ENCODE measurements around the gene WNK1.
A peak's percentile ranks its signal among the peaks of the same experiment; 100 is the strongest.

The WNK1 gene

GRCh38 chr12:749751-750270 is 2.6 kb upstream of the WNK1 start:
- H3K79me2 ChIP-seq (ENCODE audit: control insufficient read depth, insufficient read depth, low read length, unreplicated experiment): peaks cover 20% of the 10 kb centered on the region
- H3K4me1 ChIP-seq (ENCODE audit: control insufficient read depth, insufficient read depth, low read length, unreplicated experiment): peaks cover 16% of the 10 kb centered on the region
- H3K27ac ChIP-seq (ENCODE audit: low read depth, low read length): no peak overlapping the region
- H3K36me3 ChIP-seq (ENCODE audit: insufficient read depth, low read length): peaks cover 4% of the 10 kb centered on the region; the same call in 1 of the 2 replicates
- H2AFZ ChIP-seq (ENCODE audit: low read length, unreplicated experiment): peak overlapping the region; percentile 86
- peak overlapping the region; percentile 39; the same call in 1 of the 2 replicates for H3K4me3 ChIP-seq (ENCODE audit: low read depth, low read length)
- no peaks in the 10 kb centered on the region for H3K27me3 ChIP-seq (ENCODE audit: insufficient read depth, low read length)

GRCh38 chr12:750366-751191 is 1.8 kb upstream of the WNK1 start:
- Histone ChIP-seq H3K36me3 (ENCODE audit: insufficient read depth, low read length) (peaks cover 4% of the 10 kb centered on the region; the same call in 1 of the 2 replicates), H3K4me3 (ENCODE audit: low read depth, low read length) (peak overlapping the region; percentile 98), H3K4me1 (ENCODE audit: control insufficient read depth, insufficient read depth, low read length, unreplicated experiment) (peaks cover 17% of the 10 kb centered on the region), H2AFZ (ENCODE audit: low read length, unreplicated experiment) (peak overlapping the region; percentile 99), H3K79me2 (ENCODE audit: control insufficient read depth, insufficient read depth, low read length, unreplicated experiment) (peaks cover 28% of the 10 kb centered on the region), H3K27ac (ENCODE audit: low read depth, low read length) (peak overlapping the region; percentile 68), H3K27me3 (ENCODE audit: insufficient read depth, low read length) (no peaks in the 10 kb centered on the region)

DNA sequence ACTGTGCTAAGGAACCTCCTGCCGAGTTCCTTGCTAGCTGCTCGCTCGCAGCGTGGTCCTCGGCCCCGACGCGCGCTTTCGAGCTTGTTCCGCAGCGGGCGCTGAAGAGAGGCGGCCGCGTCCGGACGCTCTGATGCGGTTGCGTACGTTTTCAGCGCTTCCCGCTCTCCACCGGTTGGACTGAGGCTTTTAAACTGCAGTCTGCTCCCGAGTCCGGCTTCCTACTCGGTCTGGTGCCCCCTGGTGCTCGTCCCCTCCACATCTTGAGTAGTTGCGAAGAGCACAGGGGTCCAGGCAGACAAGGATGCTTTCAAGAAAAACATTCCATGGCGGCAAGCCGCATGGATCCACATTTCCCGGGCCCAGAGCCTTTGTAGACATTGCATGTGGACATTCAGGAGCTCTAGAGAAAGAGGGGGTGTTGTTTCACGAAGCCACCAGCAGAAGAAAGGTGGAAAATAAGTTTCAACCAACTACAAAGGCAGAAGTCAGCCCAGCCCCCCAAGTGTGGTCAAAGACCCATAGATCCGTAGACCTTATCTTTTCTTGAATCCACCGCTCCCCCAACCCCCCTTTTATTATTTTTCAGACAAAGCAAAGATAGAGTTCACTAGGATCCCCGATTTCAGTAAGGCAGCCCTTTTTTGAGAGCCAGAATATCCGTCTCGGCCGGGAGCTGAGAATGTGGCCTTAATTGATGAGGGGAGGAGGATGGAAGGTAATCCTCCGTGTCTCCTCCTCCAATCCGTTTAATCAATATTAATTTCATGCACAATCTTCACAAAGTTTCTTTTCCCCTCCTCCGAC is 984 bp upstream of the WNK1 start:
- Histone ChIP-seq H2AFZ (ENCODE audit: low read length, unreplicated experiment) (peak overlapping the region; percentile 99), H3K4me1 (ENCODE audit: control insufficient read depth, insufficient read depth, low read length, unreplicated experiment) (peaks cover 25% of the 10 kb centered on the region), H3K27me3 (ENCODE audit: insufficient read depth, low read length) (no peaks in the 10 kb centered on the region), H3K36me3 (ENCODE audit: insufficient read depth, low read length) (peaks cover 8% of the 10 kb centered on the region; the same call in 1 of the 2 replicates), H3K79me2 (ENCODE audit: control insufficient read depth, insufficient read depth, low read length, unreplicated experiment) (peaks cover 36% of the 10 kb centered on the region), H3K27ac (ENCODE audit: low read depth, low read length) (peak overlapping the region; percentile 68), H3K4me3 (ENCODE audit: low read depth, low read length) (peak overlapping the region; percentile 98)

DNA sequence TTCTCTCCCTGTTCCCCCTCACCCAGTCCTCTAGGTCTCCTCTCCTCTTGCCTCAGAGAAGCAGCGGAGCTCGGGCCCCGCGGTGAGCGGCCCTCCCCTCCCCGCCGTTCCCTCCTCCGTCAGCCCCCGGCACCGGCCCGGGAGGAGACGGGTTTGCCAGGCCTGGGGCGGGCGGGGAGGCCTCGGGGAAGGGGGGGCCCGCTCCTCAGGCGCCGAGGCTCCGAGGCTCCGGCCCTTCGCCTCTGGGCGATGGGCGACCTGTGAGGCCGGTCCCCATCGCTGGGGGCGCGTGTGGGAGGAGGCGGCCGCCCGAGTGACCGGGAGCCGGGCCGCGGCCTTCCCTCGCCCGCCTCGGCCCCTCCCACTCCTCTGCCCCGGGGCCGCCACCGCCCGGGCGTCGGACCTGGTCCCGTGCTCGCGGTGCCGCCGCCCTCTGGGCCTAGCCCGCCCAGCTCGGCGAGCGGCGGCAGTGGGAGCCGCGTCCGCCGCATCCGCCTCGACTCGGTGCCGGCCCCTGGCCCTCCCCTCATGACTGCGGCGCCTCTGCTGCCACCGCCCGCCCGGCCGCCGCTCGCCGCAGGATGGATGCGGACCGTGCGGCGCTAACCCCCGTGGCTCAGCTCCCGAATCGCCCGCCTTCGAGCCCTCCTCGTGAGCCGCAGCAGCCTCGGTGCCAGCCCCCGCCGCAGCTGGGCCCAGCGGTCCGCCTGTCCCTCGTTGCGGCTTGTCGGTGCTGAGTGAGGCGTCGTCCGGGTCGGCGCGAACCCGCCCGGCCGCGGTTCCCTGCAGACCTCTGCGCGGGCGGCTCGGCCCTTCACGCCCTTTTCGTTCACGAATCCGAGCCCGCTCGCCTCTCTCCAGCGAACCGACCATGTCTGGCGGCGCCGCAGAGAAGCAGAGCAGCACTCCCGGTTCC is 574 bp downstream of the WNK1 start:
- Histone ChIP-seq H3K4me3 (ENCODE audit: low read depth, low read length) (peak overlapping the region; percentile 98), H3K4me1 (ENCODE audit: control insufficient read depth, insufficient read depth, low read length, unreplicated experiment) (peaks cover 32% of the 10 kb centered on the region), H3K27me3 (ENCODE audit: insufficient read depth, low read length) (no peaks in the 10 kb centered on the region), H3K79me2 (ENCODE audit: control insufficient read depth, insufficient read depth, low read length, unreplicated experiment) (peaks cover 50% of the 10 kb centered on the region), H2AFZ (ENCODE audit: low read length, unreplicated experiment) (peak overlapping the region; percentile 49), H3K27ac (ENCODE audit: low read depth, low read length) (peak overlapping the region; percentile 75), H3K36me3 (ENCODE audit: insufficient read depth, low read length) (peaks cover 8% of the 10 kb centered on the region; the same call in 1 of the 2 replicates)

GRCh38 chr12:753611-754472 is 1.5 kb downstream of the WNK1 start:
- peak overlapping the region; percentile 98 for H3K4me3 ChIP-seq (ENCODE audit: low read depth, low read length)
- no peak overlapping the region for H2AFZ ChIP-seq (ENCODE audit: low read length, unreplicated experiment)
- H3K27me3 ChIP-seq (ENCODE audit: insufficient read depth, low read length): no peaks in the 10 kb centered on the region
- H3K4me1 ChIP-seq (ENCODE audit: control insufficient read depth, insufficient read depth, low read length, unreplicated experiment): peaks cover 32% of the 10 kb centered on the region
- H3K79me2 ChIP-seq (ENCODE audit: control insufficient read depth, insufficient read depth, low read length, unreplicated experiment): peaks cover 58% of the 10 kb centered on the region
- peak overlapping the region; percentile 39 for H3K27ac ChIP-seq (ENCODE audit: low read depth, low read length)
- peaks cover 8% of the 10 kb centered on the region; the same call in 1 of the 2 replicates for H3K36me3 ChIP-seq (ENCODE audit: insufficient read depth, low read length)

GRCh38 chr12:754473-754820 is 2.1 kb downstream of the WNK1 start:
- H3K4me1 ChIP-seq (ENCODE audit: control insufficient read depth, insufficient read depth, low read length, unreplicated experiment): peaks cover 31% of the 10 kb centered on the region
- peaks cover 63% of the 10 kb centered on the region for H3K79me2 ChIP-seq (ENCODE audit: control insufficient read depth, insufficient read depth, low read length, unreplicated experiment)

DNA sequence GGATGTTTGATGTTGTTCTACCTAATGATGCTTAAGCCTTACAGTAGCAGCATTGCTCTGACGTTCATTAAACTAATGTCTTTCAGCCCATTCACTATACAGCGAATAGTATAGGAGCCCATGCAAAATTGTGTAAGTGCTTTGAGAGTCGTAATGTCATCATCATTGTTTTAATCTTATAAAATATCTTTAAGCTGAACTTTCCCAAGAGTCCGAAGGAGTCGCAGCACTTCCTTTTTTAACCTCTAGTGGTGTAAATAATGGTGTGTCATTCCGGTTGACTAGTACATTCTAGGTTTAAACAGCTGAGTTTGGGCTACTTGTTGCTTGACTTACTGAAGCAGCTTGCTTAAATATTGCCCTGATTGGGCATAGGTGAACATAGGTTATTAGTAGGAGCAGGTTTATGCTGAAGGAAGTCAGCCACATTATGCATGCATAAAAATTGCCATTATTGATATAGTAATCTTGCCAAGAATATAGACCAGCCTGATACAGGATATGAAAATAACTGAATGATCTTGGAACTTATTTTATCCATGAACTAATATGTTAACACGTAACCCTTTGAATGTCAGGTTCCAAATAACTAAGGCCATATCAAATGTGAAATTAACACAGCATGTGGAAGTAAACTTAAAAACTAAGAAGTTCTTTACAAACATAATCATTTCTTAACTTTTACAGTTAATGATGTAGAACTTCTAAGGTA is 2.6 kb downstream of the WNK1 start:
- Histone ChIP-seq H3K4me1 (ENCODE audit: control insufficient read depth, insufficient read depth, low read length, unreplicated experiment) (peaks cover 26% of the 10 kb centered on the region), H3K79me2 (ENCODE audit: control insufficient read depth, insufficient read depth, low read length, unreplicated experiment) (peaks cover 69% of the 10 kb centered on the region), H3K4me3 (ENCODE audit: low read depth, low read length) (peak overlapping the region; percentile 98), H2AFZ (ENCODE audit: low read length, unreplicated experiment) (no peak overlapping the region), H3K36me3 (ENCODE audit: insufficient read depth, low read length) (peaks cover 8% of the 10 kb centered on the region; the same call in 1 of the 2 replicates), H3K27me3 (ENCODE audit: insufficient read depth, low read length) (no peaks in the 10 kb centered on the region), H3K27ac (ENCODE audit: low read depth, low read length) (peak overlapping the region; percentile 23)

More at GRCh38 chr12:754473-754820, 2.1 kb downstream of the WNK1 start:
- Histone ChIP-seq H3K27ac (ENCODE audit: low read depth, low read length) (peak overlapping the region; percentile 39), H2AFZ (ENCODE audit: low read length, unreplicated experiment) (no peak overlapping the region), H3K36me3 (ENCODE audit: insufficient read depth, low read length) (peaks cover 8% of the 10 kb centered on the region; the same call in 1 of the 2 replicates), H3K27me3 (ENCODE audit: insufficient read depth, low read length) (no peaks in the 10 kb centered on the region), H3K4me3 (ENCODE audit: low read depth, low read length) (peak overlapping the region; percentile 98)

- Histone ChIP-seq H3K27me3 (ENCODE audit: insufficient read depth, low read length) (no peaks in the 10 kb centered on the region), H3K79me2 (ENCODE audit: control insufficient read depth, insufficient read depth, low read length, unreplicated experiment) (peaks cover 87% of the 10 kb centered on the region), H3K4me3 (ENCODE audit: low read depth, low read length) (no peak overlapping the region), H3K27ac (ENCODE audit: low read depth, low read length) (no peak overlapping the region), H3K36me3 (ENCODE audit: insufficient read depth, low read length) (peaks cover 3% of the 10 kb centered on the region; the same call in 1 of the 2 replicates), H3K4me1 (ENCODE audit: control insufficient read depth, insufficient read depth, low read length, unreplicated experiment) (peaks cover 16% of the 10 kb centered on the region), H2AFZ (ENCODE audit: low read length, unreplicated experiment) (no peak overlapping the region)
Observed at GRCh38 chr12:759628-760027, 7.2 kb downstream of the WNK1 start.

DNA sequence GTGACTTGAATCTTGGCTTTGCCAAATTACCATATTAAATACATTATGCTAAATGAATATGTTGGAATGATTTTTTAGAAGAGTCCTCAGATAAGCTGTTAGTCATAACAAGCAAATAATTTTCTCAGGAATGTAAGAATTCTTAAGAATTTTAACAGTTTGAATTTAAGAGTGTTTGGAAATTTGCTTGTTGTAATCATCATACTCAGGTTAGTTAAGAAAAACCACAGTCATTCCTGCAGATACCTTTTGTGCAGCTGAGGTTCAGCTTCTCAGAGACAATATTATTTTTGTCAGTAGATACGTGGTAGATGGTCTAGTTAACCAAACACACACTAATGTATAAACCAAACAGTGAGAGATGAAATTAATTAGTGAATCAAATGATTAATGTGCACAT is 8.9 kb downstream of the WNK1 start:
- no peak overlapping the region for H3K4me3 ChIP-seq (ENCODE audit: low read depth, low read length)
- H3K36me3 ChIP-seq (ENCODE audit: insufficient read depth, low read length): no peaks in the 10 kb centered on the region
- peaks cover 8% of the 10 kb centered on the region for H3K4me1 ChIP-seq (ENCODE audit: control insufficient read depth, insufficient read depth, low read length, unreplicated experiment)
- peaks cover 84% of the 10 kb centered on the region for H3K79me2 ChIP-seq (ENCODE audit: control insufficient read depth, insufficient read depth, low read length, unreplicated experiment)
- no peaks in the 10 kb centered on the region for H3K27me3 ChIP-seq (ENCODE audit: insufficient read depth, low read length)
- no peak overlapping the region for H2AFZ ChIP-seq (ENCODE audit: low read length, unreplicated experiment)
- no peak overlapping the region for H3K27ac ChIP-seq (ENCODE audit: low read depth, low read length)

Measured in ACC112 (cell line).